OCI-LY7 (cell line): ENCODE data around the gene STMN3.

Source experiments
- CTCF ChIP-seq: fragments of 200-600 bp; sonication (generic); conservative IDR thresholded peaks from 2 replicates; pipeline ENCODE4 v1.5.1; 2014; ENCODE audit warnings: mild to moderate bottlenecking, antibody characterized with exemption, low read length, moderate library complexity, mixed read lengths
- EZH2phosphoT487 ChIP-seq: fragments of 200-600 bp; sonication (generic); IDR thresholded peaks from 2 replicates; pipeline ENCODE4 v1.6.1; 2018; ENCODE audit warnings: low read depth, borderline replicate concordance, mild to moderate bottlenecking, mixed run types, antibody characterized with exemption, low read length, moderate library complexity, mixed read lengths

GRCh38 chr20:63687419-63688178, 34.4 kb upstream of the STMN3 start:
- no peak for TF ChIP-seq CTCF
- no peak for TF ChIP-seq EZH2phosphoT487
